ENCODE measurements around the gene PSAP.

GRCh38 chr10:71846816-71847215 lies 4.2 kb downstream of the PSAP start:
- TF ChIP-seq EZH2 (IDR thresholded peaks at IDR 0.05; ENCODE audit: low read depth, unreplicated experiment): no peak
- TF ChIP-seq CTCF (conservative IDR thresholded peaks at IDR 0.05; ENCODE audit: low read depth in 2 of 2): no peak
- TF ChIP-seq, protein P1, sequence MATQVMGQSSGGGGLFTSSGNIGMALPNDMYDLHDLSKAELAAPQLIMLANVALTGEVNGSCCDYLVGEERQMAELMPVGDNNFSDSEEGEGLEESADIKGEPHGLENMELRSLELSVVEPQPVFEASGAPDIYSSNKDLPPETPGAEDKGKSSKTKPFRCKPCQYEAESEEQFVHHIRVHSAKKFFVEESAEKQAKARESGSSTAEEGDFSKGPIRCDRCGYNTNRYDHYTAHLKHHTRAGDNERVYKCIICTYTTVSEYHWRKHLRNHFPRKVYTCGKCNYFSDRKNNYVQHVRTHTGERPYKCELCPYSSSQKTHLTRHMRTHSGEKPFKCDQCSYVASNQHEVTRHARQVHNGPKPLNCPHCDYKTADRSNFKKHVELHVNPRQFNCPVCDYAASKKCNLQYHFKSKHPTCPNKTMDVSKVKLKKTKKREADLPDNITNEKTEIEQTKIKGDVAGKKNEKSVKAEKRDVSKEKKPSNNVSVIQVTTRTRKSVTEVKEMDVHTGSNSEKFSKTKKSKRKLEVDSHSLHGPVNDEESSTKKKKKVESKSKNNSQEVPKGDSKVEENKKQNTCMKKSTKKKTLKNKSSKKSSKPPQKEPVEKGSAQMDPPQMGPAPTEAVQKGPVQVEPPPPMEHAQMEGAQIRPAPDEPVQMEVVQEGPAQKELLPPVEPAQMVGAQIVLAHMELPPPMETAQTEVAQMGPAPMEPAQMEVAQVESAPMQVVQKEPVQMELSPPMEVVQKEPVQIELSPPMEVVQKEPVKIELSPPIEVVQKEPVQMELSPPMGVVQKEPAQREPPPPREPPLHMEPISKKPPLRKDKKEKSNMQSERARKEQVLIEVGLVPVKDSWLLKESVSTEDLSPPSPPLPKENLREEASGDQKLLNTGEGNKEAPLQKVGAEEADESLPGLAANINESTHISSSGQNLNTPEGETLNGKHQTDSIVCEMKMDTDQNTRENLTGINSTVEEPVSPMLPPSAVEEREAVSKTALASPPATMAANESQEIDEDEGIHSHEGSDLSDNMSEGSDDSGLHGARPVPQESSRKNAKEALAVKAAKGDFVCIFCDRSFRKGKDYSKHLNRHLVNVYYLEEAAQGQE (IDR thresholded peaks at IDR 0.05; ENCODE audit: unreplicated experiment): no peak
- TF ChIP-seq STAT1 (IDR thresholded peaks at IDR 0.05; ENCODE audit: unreplicated experiment): no peak
- TF ChIP-seq EZH2phosphoT487 (IDR thresholded peaks at IDR 0.05; ENCODE audit: unreplicated experiment): no peak
- no peak for TF ChIP-seq POLR2AphosphoS5 (IDR thresholded peaks at IDR 0.05; ENCODE audit: low read depth)
- no peak for TF ChIP-seq CREB1 (CRISPR knock-in tag; IDR thresholded peaks at IDR 0.05; ENCODE audit: low read depth)
- TF ChIP-seq ZNF114 (CRISPR knock-in tag; IDR thresholded peaks at IDR 0.05): no peak
- TF ChIP-seq ZNF462 (CRISPR knock-in tag; IDR thresholded peaks at IDR 0.05): no peak
- no peak for TF ChIP-seq NANOG (IDR thresholded peaks at IDR 0.05; ENCODE audit: borderline replicate concordance)
- TF ChIP-seq ZNF331 (CRISPR knock-in tag; IDR thresholded peaks at IDR 0.05; ENCODE audit: low read depth): no peak
- no peak for TF ChIP-seq JUNB (IDR thresholded peaks at IDR 0.05; ENCODE audit: unreplicated experiment)
